Smooth muscle cell (in vitro differentiated cells): ENCODE results near the gene SLC30A7. TPM values are rescaled to one million over a fixed set of nuclear protein-coding genes. Genes with fewer than 3 reads are reported as not detected.
A peak's percentile ranks its signal among the peaks of the same experiment; 100 is the strongest.

Experiments
- DNase-seq: peaks from one replicate; lab custom pipeline; 2025; ENCODE audit not compliant: unreplicated experiment; lab: John Stamatoyannopoulos, UW
- H2AFZ ChIP-seq: fragments of 200-600 bp; sonication (generic); 2 replicates; pipeline ENCODE4 v1.6.0; 2016; ENCODE audit warnings: antibody characterized with exemption, low read depth, mild to moderate bottlenecking
- H3F3A ChIP-seq: fragments of 200-600 bp; sonication (generic); 2 replicates; pipeline ENCODE4 v1.6.0; 2017; ENCODE audit warnings: antibody characterized with exemption, low read depth
- H3K27ac ChIP-seq: fragments of 200-600 bp; sonication (generic); 2 replicates; pipeline ENCODE4 v1.5.1; 2016; ENCODE audit warnings: low read depth, mild to moderate bottlenecking
- H3K27me3 ChIP-seq: fragments of 200-600 bp; sonication (generic); 2 replicates; pipeline ENCODE4 v1.6.1; 2016; ENCODE audit warnings: low read depth, mild to moderate bottlenecking
- H3K36me3 ChIP-seq: fragments of 200-600 bp; sonication (generic); 2 replicates; pipeline ENCODE4 v1.5.1; 2016; ENCODE audit warnings: low read depth
- H3K4me1 ChIP-seq: fragments of 200-600 bp; sonication (generic); 2 replicates; pipeline ENCODE4 v1.5.1; 2016; ENCODE audit warnings: low read depth
- H3K4me2 ChIP-seq: fragments of 200-600 bp; sonication (generic); 2 replicates; pipeline ENCODE4 v1.6.0; 2016; ENCODE audit warnings: mild to moderate bottlenecking
- H3K4me3 ChIP-seq: fragments of 200-600 bp; sonication (generic); 2 replicates; pipeline ENCODE4 v1.5.1; 2016; ENCODE audit warnings: mild to moderate bottlenecking
- H3K79me2 ChIP-seq: fragments of 200-600 bp; sonication (generic); 2 replicates; pipeline ENCODE4 v1.6.0; 2016; ENCODE audit warnings: low read depth, mild to moderate bottlenecking
- H3K9ac ChIP-seq: fragments of 200-600 bp; sonication (generic); 2 replicates; pipeline ENCODE4 v1.6.0; 2016; ENCODE audit warnings: low read depth
- H3K9me3 ChIP-seq: fragments of 200-600 bp; sonication (generic); replicated peaks from 2 replicates; pipeline ENCODE4 v1.5.1; 2016; ENCODE audit warnings: low read depth
- H4K20me1 ChIP-seq: fragments of 200-600 bp; sonication (generic); 2 replicates; pipeline ENCODE4 v1.6.0; 2016; ENCODE audit warnings: low read depth
- CTCF ChIP-seq: fragments of 200-600 bp; sonication (generic); IDR thresholded peaks from 2 replicates; pipeline ENCODE4 v1.5.1; 2017; ENCODE audit warnings: borderline replicate concordance, mild to moderate bottlenecking, antibody characterized with exemption; ENCODE audit not compliant: insufficient read depth, poor library complexity, severe bottlenecking
- WGBS: methylation state at CpG from one replicate; pipeline ENCODE4 v1.1.7; 2016; ENCODE audit warnings: low lambda C conversion rate; 5-methylcytosine and 5-hydroxymethylcytosine counted together
- polyA plus RNA-seq: library from polyadenylated mRNA; unstranded; fragments of >200 nt; fragmentation: Nextera tagmentation; extraction: Ambion mirVana; gene quantifications from 2 replicates; pipeline ENCODE4 v1.2.1, GENCODE V29; 2016
- total RNA-seq: library from RNA; depleted of rRNA; stranded (reverse); fragments of >200 nt; gene quantifications from 2 replicates; pipeline ENCODE4 v1.2.3, GENCODE V29; 2014

The SLC30A7 gene
- total and polyA plus RNA-seq, 2 experiments from 2014 or later = 22.0 to 59.0 TPM

DNA sequence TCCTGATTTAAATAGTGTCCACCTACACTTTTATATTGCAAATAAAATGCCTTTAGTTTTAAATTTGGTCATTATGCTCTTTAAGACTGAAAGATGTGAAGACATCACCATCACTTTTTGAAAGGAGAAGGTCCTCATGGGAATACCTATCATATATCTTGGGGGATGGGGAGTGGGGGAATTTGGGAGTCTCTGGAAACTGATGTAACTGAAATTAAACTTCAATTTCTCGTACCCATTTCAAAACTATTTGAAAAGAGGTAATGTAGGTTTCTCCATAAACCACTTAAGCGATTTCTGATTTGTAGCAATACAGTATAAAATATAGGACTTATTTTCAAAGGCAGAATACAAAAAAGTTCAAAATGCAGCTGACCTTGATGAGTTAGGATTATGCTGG lies 2.2 kb upstream of the SLC30A7 start:
- Histone ChIP-seq H3K9ac (peak overlapping the region; percentile 96), H4K20me1 (peaks cover 12% of the 10 kb centered on the region), H3K27me3 (no peaks in the 10 kb centered on the region), H3F3A (no peaks in the 10 kb centered on the region), H3K4me1 (peaks cover 16% of the 10 kb centered on the region), H2AFZ (peak overlapping the region; percentile 18), H3K36me3 (no peaks in the 10 kb centered on the region), H3K79me2 (peaks cover 68% of the 10 kb centered on the region), H3K27ac (peak overlapping the region; percentile 99), H3K4me3 (peak overlapping the region; percentile 84), H3K9me3 (peaks cover 10% of the 10 kb centered on the region), H3K4me2 (peak overlapping the region; percentile 91)
- DNase-seq = no peak
- TF ChIP-seq CTCF = no peak
- WGBS = 30% methylated on average over 2 of the region's 2 CpGs

DNA sequence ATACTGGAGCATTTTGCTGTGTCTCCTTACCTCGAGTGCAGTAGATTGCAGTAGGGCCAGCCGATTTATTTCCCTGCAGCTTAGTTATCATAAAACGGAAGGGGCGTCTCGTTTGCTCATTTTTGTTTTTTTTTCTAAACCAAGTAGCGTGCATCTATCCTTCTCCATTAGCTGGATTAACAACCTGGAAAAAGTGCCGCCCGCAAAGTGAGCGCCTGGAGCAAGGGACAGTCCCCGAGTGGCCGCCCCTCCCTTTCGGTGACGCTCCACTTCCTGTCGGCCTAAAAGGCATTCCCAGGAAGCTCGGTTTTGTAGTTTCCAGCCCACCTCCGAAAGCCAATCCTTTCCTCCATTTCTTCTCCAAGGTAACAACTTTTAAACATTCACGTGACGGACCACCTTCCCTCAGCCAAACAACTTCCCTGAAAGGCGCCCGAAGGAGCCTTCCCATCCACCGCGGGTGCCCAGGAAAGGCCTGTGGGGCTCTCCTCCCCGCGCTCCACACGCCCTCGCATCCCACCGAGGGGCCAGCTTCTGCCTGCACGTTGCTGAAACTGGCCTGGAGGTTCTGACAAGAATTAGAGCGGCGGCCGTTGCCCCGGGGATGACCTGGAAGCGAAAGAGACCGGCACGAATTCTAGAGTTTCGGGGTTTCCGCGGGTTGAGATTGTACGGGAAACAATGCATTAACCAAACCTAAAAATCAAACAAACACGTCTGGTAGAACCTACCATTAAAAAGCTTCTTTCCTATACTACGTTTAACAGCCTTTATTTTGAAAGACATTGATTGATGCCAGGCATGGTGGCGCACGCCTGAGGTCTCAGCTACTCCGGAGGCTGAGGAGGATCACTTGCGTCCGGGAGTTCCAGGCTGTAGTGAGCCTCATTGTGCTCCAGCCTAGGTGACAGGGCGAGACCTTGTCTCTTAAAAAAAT lies 1.0 kb upstream of the SLC30A7 start, which contains the start of gene EXTL2:
TSS of gene EXTL2 (minus strand) at position 240 of the 937 bp plus-strand sequence. CDS start 6,085 bp downstream, outside the sequence.
- Histone ChIP-seq H3K9ac (peak within 1 kb of the TSS; percentile 96), H3K27me3 (no peaks in the 10 kb centered on the region), H3K4me2 (peak within 1 kb of the TSS; percentile 91), H3K36me3 (no peaks in the 10 kb centered on the region), H3K4me1 (peaks cover 16% of the 10 kb centered on the region), H3F3A (no peaks in the 10 kb centered on the region), H3K9me3 (peaks cover 5% of the 10 kb centered on the region), H3K27ac (peak within 1 kb of the TSS; percentile 99), H4K20me1 (peaks cover 22% of the 10 kb centered on the region), H2AFZ (peak within 1 kb of the TSS; percentile 18), H3K4me3 (peak within 1 kb of the TSS; percentile 84), H3K79me2 (peaks cover 77% of the 10 kb centered on the region)
- no peak for TF ChIP-seq CTCF
- under 1% methylated on average over 47 of the region's 47 CpGs for WGBS
- DNase-seq = peak; percentile 78

DNA sequence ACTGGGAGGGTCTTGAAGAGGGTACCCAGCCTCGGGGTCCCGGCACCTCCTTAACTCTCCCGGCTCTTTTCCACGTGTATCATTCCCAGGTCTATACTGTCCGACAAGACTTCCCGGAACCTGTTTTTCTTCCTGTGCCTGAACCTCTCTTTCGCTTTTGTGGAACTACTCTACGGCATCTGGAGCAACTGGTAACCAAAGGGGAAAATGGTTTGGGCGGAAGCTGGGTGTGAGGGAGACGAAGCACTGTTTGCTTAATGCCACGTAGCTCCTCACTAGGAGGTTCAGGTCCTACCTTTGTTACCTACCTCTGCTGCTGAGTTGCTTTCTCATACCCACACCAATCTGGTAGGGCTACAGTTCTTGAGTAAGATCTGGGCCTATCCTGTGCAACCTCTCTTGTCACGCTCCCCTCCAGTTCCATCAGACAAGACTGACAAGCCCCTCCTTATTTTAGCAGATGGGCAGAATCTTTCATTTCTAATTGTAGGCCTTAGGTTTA lies 642 bp downstream of the SLC30A7 start:
- Histone ChIP-seq H3K4me1 (peaks cover 16% of the 10 kb centered on the region), H3K4me3 (peak overlapping the region; percentile 84), H3K27ac (peak overlapping the region; percentile 99), H2AFZ (no peak overlapping the region), H3K9ac (peak overlapping the region; percentile 98), H3K36me3 (peaks cover 10% of the 10 kb centered on the region), H3K79me2 (peaks cover 80% of the 10 kb centered on the region), H3K4me2 (peak overlapping the region; percentile 91), H3K27me3 (no peaks in the 10 kb centered on the region), H4K20me1 (peaks cover 25% of the 10 kb centered on the region), H3K9me3 (no peaks in the 10 kb centered on the region), H3F3A (no peaks in the 10 kb centered on the region)
- WGBS = 2% methylated on average over 12 of the region's 12 CpGs
- DNase-seq = no peak
- TF ChIP-seq CTCF = no peak
